DMS153 treated with DMSO at 0.1 percent for 48 hours (cell line): ENCODE data around the gene TPST2.

Source experiments
- DNase-seq: peaks from one replicate; lab custom pipeline; 2025; ENCODE audit not compliant: unreplicated experiment; lab: John Stamatoyannopoulos, UW

TPST2 gene

DNA sequence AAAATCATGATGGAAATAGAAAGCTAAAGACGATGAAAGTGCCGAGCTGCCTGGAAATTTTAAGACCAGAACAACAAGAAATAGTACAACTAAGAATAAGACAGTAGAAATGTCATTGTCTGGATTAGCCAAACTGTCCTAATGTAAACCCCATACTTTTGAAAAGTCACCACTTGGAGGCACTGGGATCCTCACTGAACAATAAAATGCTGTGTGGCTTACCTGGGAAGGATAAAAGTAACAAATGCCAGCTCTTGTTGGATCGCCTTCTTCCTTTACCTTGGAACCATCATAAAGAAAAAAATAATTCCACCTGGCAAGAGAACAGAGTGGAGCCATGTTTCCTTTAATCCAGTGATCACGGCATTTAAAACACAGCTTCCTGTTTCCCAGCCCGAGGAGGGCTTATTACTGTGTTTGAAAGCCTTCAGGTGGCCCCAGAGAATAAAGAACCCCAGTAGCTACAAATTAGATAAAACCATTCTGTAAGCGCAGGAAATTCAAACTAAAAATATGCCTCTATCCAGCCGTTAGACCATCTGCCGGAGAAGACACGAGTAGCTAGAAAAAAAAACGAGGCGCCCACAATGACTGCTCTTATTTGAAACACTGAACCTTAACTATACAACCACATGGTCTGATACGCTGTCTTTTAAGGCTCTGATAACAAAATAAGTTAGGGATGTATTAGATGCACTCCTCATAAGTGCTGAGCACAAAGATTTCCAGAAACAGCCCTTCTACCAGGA is 110.7 kb downstream of the TPST2 start:
- DNase-seq = peak; percentile 17

DNA sequence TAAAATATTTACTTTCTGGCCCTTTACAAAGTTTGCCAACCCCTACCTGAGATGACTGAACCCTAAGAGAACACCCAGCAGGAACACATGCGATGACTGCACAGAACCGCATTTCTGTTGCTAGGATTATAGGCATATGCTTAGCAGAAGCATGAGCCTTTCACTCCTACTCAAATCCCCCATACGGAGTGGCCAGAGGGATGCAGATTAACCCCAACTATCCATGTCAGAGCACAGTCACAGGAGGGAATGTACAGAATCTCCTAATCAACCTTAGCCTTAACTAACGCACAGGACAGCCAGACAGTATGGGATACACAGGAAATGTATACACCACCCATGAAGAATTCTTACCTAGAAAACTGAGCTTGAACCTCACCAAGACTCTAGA is 112.6 kb downstream of the TPST2 start:
- no peak for DNase-seq

GRCh38 chr22:26476705-26477340 is 113.1 kb downstream of the TPST2 start:
- DNase-seq = no peak

GRCh38 chr22:26474682-26475081 is 115.2 kb downstream of the TPST2 start:
- DNase-seq = no peak
